ENCODE data around the gene GINS3.

GINS3 gene

GRCh38 chr16:58425756-58426494 lies 33.7 kb downstream of the GINS3 start:
- DNase-seq (ENCODE audit: low read depth): no peak

- no peak for DNase-seq (ENCODE audit: low read depth)
These were observed 34.7 kb downstream of the GINS3 start for GRCh38 chr16:58426966-58427365.

GRCh38 chr16:58428621-58429542 lies 36.6 kb downstream of the GINS3 start:
- no peak for DNase-seq (ENCODE audit: low read depth)

GRCh38 chr16:58430718-58431117 lies 38.4 kb downstream of the GINS3 start:
- no peak for DNase-seq (ENCODE audit: low read depth)

- no peak for DNase-seq (ENCODE audit: low read depth)
These were observed 41.3 kb downstream of the GINS3 start for GRCh38 chr16:58433569-58433951.

- no peak for DNase-seq (ENCODE audit: low read depth)
These were observed 43.5 kb downstream of the GINS3 start for GRCh38 chr16:58435779-58436178.

- DNase-seq (ENCODE audit: low read depth): no peak
These were observed 47.9 kb downstream of the GINS3 start for GRCh38 chr16:58440131-58440530.

GRCh38 chr16:58442547-58442946 lies 50.3 kb downstream of the GINS3 start:
- DNase-seq (ENCODE audit: low read depth): no peak

GRCh38 chr16:58443783-58444182 lies 51.5 kb downstream of the GINS3 start:
- DNase-seq (ENCODE audit: low read depth): no peak

GRCh38 chr16:58444265-58444664 lies 52.0 kb downstream of the GINS3 start:
- DNase-seq (ENCODE audit: low read depth): no peak

- DNase-seq (ENCODE audit: low read depth): no peak
These were observed 56.6 kb downstream of the GINS3 start for GRCh38 chr16:58448890-58449289.

- no peak for DNase-seq (ENCODE audit: low read depth)
These were observed 57.0 kb downstream of the GINS3 start for GRCh38 chr16:58449306-58449705.

GRCh38 chr16:58449768-58450167 lies 57.5 kb downstream of the GINS3 start:
- no peak for DNase-seq (ENCODE audit: low read depth)

- no peak for DNase-seq (ENCODE audit: low read depth)
These were observed 58.3 kb downstream of the GINS3 start for GRCh38 chr16:58450590-58450989.

GRCh38 chr16:58451265-58451689 lies 59.0 kb downstream of the GINS3 start:
- DNase-seq (ENCODE audit: low read depth): no peak

- peak; percentile 9 for DNase-seq (ENCODE audit: low read depth)
These were observed 59.7 kb downstream of the GINS3 start for GRCh38 chr16:58451945-58452401.

- no peak for DNase-seq (ENCODE audit: low read depth)
These were observed 60.4 kb downstream of the GINS3 start for GRCh38 chr16:58452640-58453039.

GRCh38 chr16:58454178-58454577 lies 61.9 kb downstream of the GINS3 start:
- no peak for DNase-seq (ENCODE audit: low read depth)

GRCh38 chr16:58454856-58455255 lies 62.6 kb downstream of the GINS3 start:
- no peak for DNase-seq (ENCODE audit: low read depth)

Measured in GM04503 (cell line).